ENCODE measurements around the gene REEP2. TPM values are rescaled to one million over a fixed set of nuclear protein-coding genes. Genes with fewer than 3 reads are reported as not detected.

The REEP2 gene
- total and polyA plus RNA-seq, 9 donors, result 8.1 to 23.2 (median 14.2) TPM

DNA sequence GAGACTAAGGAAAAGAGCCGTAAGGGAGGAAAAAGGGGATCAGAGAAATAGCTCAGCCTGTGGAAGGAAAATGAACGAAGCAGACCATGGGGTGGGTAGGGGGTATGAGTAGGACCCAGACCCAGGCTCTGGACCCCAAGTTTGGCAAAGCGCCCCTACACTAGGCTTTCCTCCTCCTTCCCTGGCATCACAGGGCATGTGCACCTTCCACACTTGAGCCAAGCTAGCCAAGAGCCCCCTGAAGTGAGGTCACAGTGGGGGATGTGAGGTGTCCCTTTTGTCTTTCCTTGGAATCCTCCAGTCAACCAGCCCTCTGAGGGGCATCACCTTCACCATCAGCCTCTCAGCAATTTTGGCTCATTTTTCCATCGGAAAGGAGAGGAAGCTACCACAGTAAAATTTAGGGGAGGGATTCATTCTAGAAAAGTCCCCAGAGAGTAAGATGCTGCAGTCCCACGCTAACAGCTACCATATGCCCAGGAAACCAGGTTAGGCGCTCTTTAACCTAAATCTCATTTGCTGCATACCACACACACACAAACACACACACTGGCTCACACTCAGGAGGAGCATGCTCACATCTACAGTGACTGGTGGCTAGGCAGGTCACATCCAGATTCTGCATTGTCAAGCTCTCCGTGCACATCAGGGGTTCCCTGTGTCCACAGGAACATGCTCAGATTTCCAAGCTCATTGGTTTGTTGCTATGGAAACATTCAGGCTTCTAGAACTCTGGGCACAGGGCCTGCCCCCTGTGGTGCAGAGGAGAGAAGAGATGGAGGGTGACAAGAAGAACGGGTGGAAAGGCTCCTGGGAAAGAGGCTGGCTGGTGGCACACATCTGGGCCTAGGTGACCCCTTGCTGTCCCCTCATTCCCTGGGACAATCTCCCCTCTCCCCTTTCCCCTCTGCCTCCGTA is 9.9 kb downstream of the REEP2 start:
- no peaks in the 10 kb centered on the region for H3K9me3 ChIP-seq (replicated peaks; ENCODE audit: control insufficient read depth, low read depth, low read length)
- no peak overlapping the region for H3K27ac ChIP-seq (ENCODE audit: low read length)
- H3K4me3 ChIP-seq (ENCODE audit: low read length), result no peak overlapping the region
- no peaks in the 10 kb centered on the region for H3K36me3 ChIP-seq (ENCODE audit: control insufficient read depth, insufficient read depth, low read length)
- DNase-seq, result no peak
- WGBS (ENCODE audit: insufficient coverage), result 75% methylated on average over 1 of the region's 9 CpGs
- no peaks in the 10 kb centered on the region for H3K27me3 ChIP-seq (ENCODE audit: control insufficient read depth, insufficient read depth, low read length)
- H3K4me1 ChIP-seq (ENCODE audit: control insufficient read depth, insufficient read depth, low read length), result peaks cover 8% of the 10 kb centered on the region

- Histone ChIP-seq H3K4me1 (ENCODE audit: control insufficient read depth, insufficient read depth, low read length) (peaks cover 8% of the 10 kb centered on the region), H3K27ac (ENCODE audit: low read length) (no peak overlapping the region), H3K9me3 (replicated peaks; ENCODE audit: control insufficient read depth, low read depth, low read length) (no peaks in the 10 kb centered on the region), H3K36me3 (ENCODE audit: control insufficient read depth, insufficient read depth, low read length) (no peaks in the 10 kb centered on the region), H3K4me3 (ENCODE audit: low read length) (no peak overlapping the region), H3K27me3 (ENCODE audit: control insufficient read depth, insufficient read depth, low read length) (no peaks in the 10 kb centered on the region)
- DNase-seq, result peak; percentile 89
- WGBS (ENCODE audit: insufficient coverage), result 5% methylated on average over 17 of the region's 22 CpGs
Observed at GRCh38 chr5:138449501-138450239, 10.8 kb downstream of the REEP2 start.

DNA sequence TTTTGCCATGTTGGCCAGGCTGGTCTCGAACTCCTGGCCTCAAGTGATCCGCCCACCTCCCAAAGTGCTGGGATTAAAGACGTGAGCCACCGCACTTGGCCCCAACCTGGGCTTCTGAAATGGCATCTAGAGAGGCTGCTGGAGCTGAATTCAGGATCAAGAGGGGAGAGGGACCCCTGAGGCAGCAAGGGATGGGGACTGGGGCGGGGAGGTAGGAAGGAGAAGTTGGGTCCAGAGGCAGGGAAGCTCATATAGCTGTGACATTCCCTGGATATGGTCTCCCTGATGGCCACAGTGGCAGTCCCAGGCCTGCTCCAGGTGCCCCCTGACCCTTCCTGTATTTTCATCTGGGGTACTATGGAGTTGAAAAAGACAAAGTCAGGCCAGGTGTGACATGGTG is 12.1 kb downstream of the REEP2 start:
- Histone ChIP-seq H3K36me3 (ENCODE audit: control insufficient read depth, insufficient read depth, low read length) (no peaks in the 10 kb centered on the region), H3K9me3 (replicated peaks; ENCODE audit: control insufficient read depth, low read depth, low read length) (no peaks in the 10 kb centered on the region), H3K4me1 (ENCODE audit: control insufficient read depth, insufficient read depth, low read length) (peaks cover 8% of the 10 kb centered on the region), H3K4me3 (ENCODE audit: low read length) (no peak overlapping the region), H3K27ac (ENCODE audit: low read length) (no peak overlapping the region), H3K27me3 (ENCODE audit: control insufficient read depth, insufficient read depth, low read length) (no peaks in the 10 kb centered on the region)
- DNase-seq, result no peak
- WGBS (ENCODE audit: insufficient coverage), result 86% methylated on average over 5 of the region's 5 CpGs

- Histone ChIP-seq H3K4me3 (ENCODE audit: low read length) (no peak overlapping the region), H3K27me3 (ENCODE audit: control insufficient read depth, insufficient read depth, low read length) (peaks cover 3% of the 10 kb centered on the region), H3K9me3 (replicated peaks; ENCODE audit: control insufficient read depth, low read depth, low read length) (no peaks in the 10 kb centered on the region), H3K4me1 (ENCODE audit: control insufficient read depth, insufficient read depth, low read length) (peaks cover 8% of the 10 kb centered on the region), H3K36me3 (ENCODE audit: control insufficient read depth, insufficient read depth, low read length) (no peaks in the 10 kb centered on the region), H3K27ac (ENCODE audit: low read length) (no peak overlapping the region)
- 91% methylated on average over 3 of the region's 6 CpGs for WGBS (ENCODE audit: insufficient coverage)
- DNase-seq, result no peak
Observed at GRCh38 chr5:138452720-138453119, 13.9 kb downstream of the REEP2 start.

- 87% methylated on average over 13 of the region's 13 CpGs for WGBS (ENCODE audit: insufficient coverage)
- Histone ChIP-seq H3K4me1 (ENCODE audit: control insufficient read depth, insufficient read depth, low read length) (peaks cover 13% of the 10 kb centered on the region), H3K36me3 (ENCODE audit: control insufficient read depth, insufficient read depth, low read length) (no peaks in the 10 kb centered on the region), H3K27ac (ENCODE audit: low read length) (no peak overlapping the region), H3K27me3 (ENCODE audit: control insufficient read depth, insufficient read depth, low read length) (peaks cover 3% of the 10 kb centered on the region), H3K9me3 (replicated peaks; ENCODE audit: control insufficient read depth, low read depth, low read length) (no peaks in the 10 kb centered on the region), H3K4me3 (ENCODE audit: low read length) (no peak overlapping the region)
- no peak for DNase-seq
Observed at GRCh38 chr5:138453590-138453989, 14.7 kb downstream of the REEP2 start.

- Histone ChIP-seq H3K27ac (ENCODE audit: low read length) (no peak overlapping the region), H3K9me3 (replicated peaks; ENCODE audit: control insufficient read depth, low read depth, low read length) (no peaks in the 10 kb centered on the region), H3K36me3 (ENCODE audit: control insufficient read depth, insufficient read depth, low read length) (no peaks in the 10 kb centered on the region), H3K27me3 (ENCODE audit: control insufficient read depth, insufficient read depth, low read length) (peaks cover 3% of the 10 kb centered on the region), H3K4me1 (ENCODE audit: control insufficient read depth, insufficient read depth, low read length) (peaks cover 17% of the 10 kb centered on the region), H3K4me3 (ENCODE audit: low read length) (no peak overlapping the region)
- DNase-seq, result no peak
- 86% methylated on average over 4 of the region's 8 CpGs for whole genome bisulfite sequencing (ENCODE audit: insufficient coverage)
Observed at GRCh38 chr5:138454121-138454520, 15.3 kb downstream of the REEP2 start.

GRCh38 chr5:138455232-138455930 is 16.5 kb downstream of the REEP2 start:
- Histone ChIP-seq H3K27ac (ENCODE audit: low read length) (no peak overlapping the region), H3K9me3 (replicated peaks; ENCODE audit: control insufficient read depth, low read depth, low read length) (no peaks in the 10 kb centered on the region), H3K4me1 (ENCODE audit: control insufficient read depth, insufficient read depth, low read length) (peaks cover 10% of the 10 kb centered on the region), H3K4me3 (ENCODE audit: low read length) (no peak overlapping the region), H3K27me3 (ENCODE audit: control insufficient read depth, insufficient read depth, low read length) (peaks cover 3% of the 10 kb centered on the region), H3K36me3 (ENCODE audit: control insufficient read depth, insufficient read depth, low read length) (no peaks in the 10 kb centered on the region)
- peak; percentile 6 for DNase-seq
- WGBS (ENCODE audit: insufficient coverage), result 76% methylated on average over 5 of the region's 11 CpGs

GRCh38 chr5:138457531-138458275 is 18.8 kb downstream of the REEP2 start:
- Histone ChIP-seq H3K27me3 (ENCODE audit: control insufficient read depth, insufficient read depth, low read length) (peaks cover 3% of the 10 kb centered on the region), H3K9me3 (replicated peaks; ENCODE audit: control insufficient read depth, low read depth, low read length) (no peaks in the 10 kb centered on the region), H3K27ac (ENCODE audit: low read length) (no peak overlapping the region), H3K4me1 (ENCODE audit: control insufficient read depth, insufficient read depth, low read length) (peaks cover 10% of the 10 kb centered on the region), H3K36me3 (ENCODE audit: control insufficient read depth, insufficient read depth, low read length) (no peaks in the 10 kb centered on the region), H3K4me3 (ENCODE audit: low read length) (no peak overlapping the region)
- no peak for DNase-seq
- WGBS (ENCODE audit: insufficient coverage), result 80% methylated on average over 8 of the region's 12 CpGs

- Histone ChIP-seq H3K36me3 (ENCODE audit: control insufficient read depth, insufficient read depth, low read length) (no peaks in the 10 kb centered on the region), H3K27me3 (ENCODE audit: control insufficient read depth, insufficient read depth, low read length) (peaks cover 3% of the 10 kb centered on the region), H3K4me3 (ENCODE audit: low read length) (no peak overlapping the region), H3K27ac (ENCODE audit: low read length) (no peak overlapping the region), H3K4me1 (ENCODE audit: control insufficient read depth, insufficient read depth, low read length) (peaks cover 15% of the 10 kb centered on the region), H3K9me3 (replicated peaks; ENCODE audit: control insufficient read depth, low read depth, low read length) (no peaks in the 10 kb centered on the region)
- DNase-seq, result peak; percentile 38
- WGBS (ENCODE audit: insufficient coverage), result 45% methylated on average over 6 of the region's 11 CpGs
Observed at GRCh38 chr5:138458384-138458783, 19.5 kb downstream of the REEP2 start.
